BLaER1 treated with 17β-estradiol and CSF1 and Interleukin-3, amounts not matched to agents 10 nM and 100 nM (cell line): ENCODE results near the gene GGTA1.
A peak's percentile ranks its signal among the peaks of the same experiment; 100 is the strongest.

Experiments used
- H3K27ac ChIP-seq, 11 experiments: shearing (Covaris generic); formaldehyde crosslinking; 2 replicates each; pipeline ENCODE4 v1.8.1; 2022
- H3K27me3 ChIP-seq, 11 experiments: shearing (Covaris generic); formaldehyde crosslinking; 2 replicates each; pipeline ENCODE4 v1.8.1; 2022
- H3K36me3 ChIP-seq, 11 experiments: shearing (Covaris generic); formaldehyde crosslinking; 2 replicates each; pipeline ENCODE4 v1.8.1; 2022
- H3K4me1 ChIP-seq, 10 experiments: shearing (Covaris generic); formaldehyde crosslinking; 2 replicates each; pipeline ENCODE4 v1.8.1; 2022
- H3K4me2 ChIP-seq, 11 experiments: shearing (Covaris generic); formaldehyde crosslinking; 2 replicates each; pipeline ENCODE4 v1.8.1; 2022
- H3K4me3 ChIP-seq, 10 experiments: shearing (Covaris generic); formaldehyde crosslinking; 2 replicates each; pipeline ENCODE4 v1.8.1; 2022
- H3K9ac ChIP-seq, 11 experiments: shearing (Covaris generic); formaldehyde crosslinking; 2 replicates each; pipeline ENCODE4 v1.8.1; 2022
- H3K9me3 ChIP-seq, 11 experiments: shearing (Covaris generic); formaldehyde crosslinking; replicated peaks in 1 of 11; 2 replicates each; pipeline ENCODE4 v1.8.1; 2022
- H4K20me1 ChIP-seq, 11 experiments: shearing (Covaris generic); formaldehyde crosslinking; 2 replicates each; pipeline ENCODE4 v1.8.1; 2022
- Cebpa-rat ChIP-seq, 11 experiments: shearing (Covaris generic); IDR thresholded peaks; 2 replicates each; pipeline ENCODE4 v1.8.1; 2022

Gene GGTA1

GRCh38 chr9:121505903-121506735 is 6.5 kb upstream of the GGTA1 start:
- H3K27me3 ChIP-seq: peaks cover 2 to 25% (median 11%) of the 10 kb centered on the region in 11 experiments; a peak in 21 of 22 replicates
- no peak overlapping the region for H3K9ac ChIP-seq

GRCh38 chr9:121503444-121503843 is 3.8 kb upstream of the GGTA1 start:
- H3K4me3 ChIP-seq: no peak overlapping the region
- H3K36me3 ChIP-seq: no peaks in the 10 kb centered on the region
- peak overlapping the region in 4 of 11 experiments; percentile 9 to 77 (median 66); a peak in 6 of 22 replicates for H3K27ac ChIP-seq
- H3K27me3 ChIP-seq: peaks cover 29 to 52% (median 38%) of the 10 kb centered on the region in 11 experiments
- peaks cover 0 to 11% (median 8%) of the 10 kb centered on the region in 11 experiments; a peak in 14 of 22 replicates for H3K9me3 ChIP-seq
- H3K4me2 ChIP-seq: peak overlapping the region in 5 of 11 experiments; percentile 47 to 92 (median 71); a peak in 10 of 22 replicates
- H3K9ac ChIP-seq: peak overlapping the region in 2 of 11 experiments; percentile 50 to 63; a peak in 3 of 22 replicates
- H3K4me1 ChIP-seq: peaks cover 16 to 62% (median 26%) of the 10 kb centered on the region in 10 experiments
- H4K20me1 ChIP-seq: peaks cover 0 to 23% (median 19%) of the 10 kb centered on the region in 11 experiments; a peak in 16 of 22 replicates
- no peak for TF ChIP-seq Cebpa-rat (IDR thresholded peaks at IDR 0.05)

More at GRCh38 chr9:121505903-121506735, 6.5 kb upstream of the GGTA1 start:
- no peak for TF ChIP-seq Cebpa-rat (IDR thresholded peaks at IDR 0.05)
- H3K4me3 ChIP-seq: no peak overlapping the region
- no peaks in the 10 kb centered on the region for H3K36me3 ChIP-seq
- H4K20me1 ChIP-seq: no peaks in the 10 kb centered on the region; a peak in 3 of 22 replicates
- no peak overlapping the region for H3K27ac ChIP-seq
- H3K9me3 ChIP-seq: peaks cover 7 to 35% (median 20%) of the 10 kb centered on the region in 11 experiments; a peak in 19 of 22 replicates
- peak overlapping the region in 2 of 11 experiments; percentile 7 to 31; a peak in 2 of 22 replicates for H3K4me2 ChIP-seq
- peaks cover 22 to 67% (median 31%) of the 10 kb centered on the region in 10 experiments for H3K4me1 ChIP-seq

GRCh38 chr9:121500165-121500478 is 478 bp upstream of the GGTA1 start:
- Histone ChIP-seq H3K9ac (peak overlapping the region in 5 of 11 experiments; percentile 52 to 80 (median 61); a peak in 8 of 22 replicates), H3K4me1 (peaks cover 21 to 56% (median 29%) of the 10 kb centered on the region in 10 experiments), H3K36me3 (no peaks in the 10 kb centered on the region), H3K4me2 (peak overlapping the region; percentile 89 to 100 (median 96)), H3K27ac (peak overlapping the region in 2 of 11 experiments; percentile 45 to 62; a peak in 2 of 22 replicates), H3K4me3 (peak overlapping the region; percentile 52 to 71 (median 62); a peak in 17 of 20 replicates), H3K27me3 (peaks cover 41 to 68% (median 54%) of the 10 kb centered on the region in 11 experiments), H4K20me1 (peaks cover 0 to 24% (median 21%) of the 10 kb centered on the region in 11 experiments; a peak in 16 of 22 replicates), H3K9me3 (peaks cover 8 to 16% (median 10%) of the 10 kb centered on the region in 11 experiments; a peak in 19 of 22 replicates)
- no peak for TF ChIP-seq Cebpa-rat (IDR thresholded peaks at IDR 0.05)

- Histone ChIP-seq H3K4me1 (peaks cover 23 to 58% (median 34%) of the 10 kb centered on the region in 10 experiments), H3K9ac (peak overlapping the region in 8 of 11 experiments; percentile 50 to 80 (median 60); a peak in 16 of 22 replicates), H3K9me3 (peaks cover 8 to 16% (median 10%) of the 10 kb centered on the region in 11 experiments; a peak in 19 of 22 replicates), H4K20me1 (peaks cover 0 to 24% (median 21%) of the 10 kb centered on the region in 11 experiments; a peak in 16 of 22 replicates), H3K4me2 (peak overlapping the region; percentile 89 to 100 (median 96)), H3K4me3 (peak overlapping the region; percentile 52 to 71 (median 62)), H3K27me3 (peaks cover 41 to 68% (median 54%) of the 10 kb centered on the region in 11 experiments), H3K27ac (peak overlapping the region in 2 of 11 experiments; percentile 45 to 62; a peak in 2 of 22 replicates), H3K36me3 (no peaks in the 10 kb centered on the region)
- no peak for TF ChIP-seq Cebpa-rat (IDR thresholded peaks at IDR 0.05)
These were observed 542 bp downstream of the GGTA1 start for GRCh38 chr9:121499177-121499426.

GRCh38 chr9:121498487-121499176 is 1.0 kb downstream of the GGTA1 start:
- peak overlapping the region in 2 of 11 experiments; percentile 45 to 62; a peak in 2 of 22 replicates for H3K27ac ChIP-seq
- H3K4me2 ChIP-seq: peak overlapping the region; percentile 89 to 100 (median 96)
- peaks cover 8 to 16% (median 10%) of the 10 kb centered on the region in 11 experiments; a peak in 19 of 22 replicates for H3K9me3 ChIP-seq
- H3K4me3 ChIP-seq: peak overlapping the region; percentile 52 to 71 (median 62)
- peaks cover 0 to 24% (median 21%) of the 10 kb centered on the region in 11 experiments; a peak in 16 of 22 replicates for H4K20me1 ChIP-seq
- TF ChIP-seq Cebpa-rat (IDR thresholded peaks at IDR 0.05): no peak; a peak in 1 of 22 replicates
- no peaks in the 10 kb centered on the region for H3K36me3 ChIP-seq
- H3K27me3 ChIP-seq: peaks cover 41 to 68% (median 54%) of the 10 kb centered on the region in 11 experiments
- H3K9ac ChIP-seq: peak overlapping the region in 7 of 11 experiments; percentile 50 to 80 (median 60); a peak in 9 of 22 replicates
- H3K4me1 ChIP-seq: peaks cover 23 to 58% (median 36%) of the 10 kb centered on the region in 10 experiments

GRCh38 chr9:121498150-121498486 is 1.5 kb downstream of the GGTA1 start:
- H3K9me3 ChIP-seq: peaks cover 8 to 16% (median 10%) of the 10 kb centered on the region in 11 experiments; a peak in 19 of 22 replicates
- H3K27me3 ChIP-seq: peaks cover 41 to 62% (median 54%) of the 10 kb centered on the region in 11 experiments
- TF ChIP-seq Cebpa-rat (IDR thresholded peaks at IDR 0.05): no peak; a peak in 1 of 22 replicates
- peaks cover 0 to 24% (median 21%) of the 10 kb centered on the region in 11 experiments; a peak in 16 of 22 replicates for H4K20me1 ChIP-seq
- H3K36me3 ChIP-seq: no peaks in the 10 kb centered on the region
- peak overlapping the region; percentile 89 to 100 (median 96) for H3K4me2 ChIP-seq
- peak overlapping the region in 2 of 11 experiments; percentile 78 to 80; a peak in 2 of 22 replicates for H3K9ac ChIP-seq
- H3K4me1 ChIP-seq: peaks cover 23 to 58% (median 36%) of the 10 kb centered on the region in 10 experiments
- H3K4me3 ChIP-seq: peak overlapping the region in 7 of 10 experiments; percentile 52 to 71 (median 64); a peak in 10 of 20 replicates
- no peak overlapping the region for H3K27ac ChIP-seq

- peaks cover 0 to 24% (median 21%) of the 10 kb centered on the region in 11 experiments; a peak in 15 of 22 replicates for H4K20me1 ChIP-seq
- no peak overlapping the region for H3K4me3 ChIP-seq
- no peak overlapping the region for H3K9ac ChIP-seq
- H3K4me2 ChIP-seq: no peak overlapping the region
- peaks cover 8 to 16% (median 10%) of the 10 kb centered on the region in 11 experiments; a peak in 19 of 22 replicates for H3K9me3 ChIP-seq
- peaks cover 37 to 43% (median 40%) of the 10 kb centered on the region in 11 experiments for H3K27me3 ChIP-seq
- H3K4me1 ChIP-seq: peaks cover 23 to 63% (median 35%) of the 10 kb centered on the region in 10 experiments
- no peak for TF ChIP-seq Cebpa-rat (IDR thresholded peaks at IDR 0.05)
- no peak overlapping the region for H3K27ac ChIP-seq
- H3K36me3 ChIP-seq: no peaks in the 10 kb centered on the region
These were observed 3.7 kb downstream of the GGTA1 start for GRCh38 chr9:121495976-121496375.

- peaks cover 19 to 25% (median 22%) of the 10 kb centered on the region in 11 experiments for H3K27me3 ChIP-seq
- TF ChIP-seq Cebpa-rat (IDR thresholded peaks at IDR 0.05): no peak
- no peak overlapping the region for H3K9ac ChIP-seq
- H3K36me3 ChIP-seq: no peaks in the 10 kb centered on the region
- peaks cover 0 to 10% (median 9%) of the 10 kb centered on the region in 11 experiments; a peak in 14 of 22 replicates for H4K20me1 ChIP-seq
- H3K27ac ChIP-seq: peak overlapping the region in 2 of 11 experiments; percentile 2 to 36; a peak in 3 of 22 replicates
- H3K4me1 ChIP-seq: peaks cover 20 to 68% (median 36%) of the 10 kb centered on the region in 10 experiments
- H3K4me2 ChIP-seq: peak overlapping the region in 8 of 11 experiments; percentile 16 to 82 (median 40); a peak in 13 of 22 replicates
- peaks cover 8 to 16% (median 10%) of the 10 kb centered on the region in 11 experiments; a peak in 19 of 22 replicates for H3K9me3 ChIP-seq
- no peak overlapping the region for H3K4me3 ChIP-seq
These were observed 5.5 kb downstream of the GGTA1 start for GRCh38 chr9:121494192-121494591.
